GM13977 (cell line): ENCODE results near the gene COL4A2.
"Not testable (repeated sequence)": the region's sequence is repeated elsewhere in the genome, so short reads cannot be mapped to it uniquely, and the experiment has no call there.

ENCODE experiments used
- DNase-seq: peaks from one replicate; pipeline ENCODE4 v3.0.0; 2012; ENCODE audit warnings: low spot score
- CTCF ChIP-seq: IDR thresholded peaks from 2 replicates; pipeline ENCODE4 v1.5.1; 2012; ENCODE audit warnings: mild to moderate bottlenecking, control low read depth; ENCODE audit not compliant: insufficient read depth; ENCODE audit errors: extremely low read depth, missing control alignments
- in situ Hi-C: fragments of 300-500 bp; cut with MboI; formaldehyde crosslinking; loops from one replicate; pipeline ENCODE4 v1.12.0; 2022; ENCODE audit warnings: low sequenced_read_pairs, low pct_unique_long_range_greater_than_20kb, mixed read lengths, inconsistent platforms; ENCODE audit not compliant: unreplicated experiment

The COL4A2 gene

GRCh38 chr13:110479648-110480047, 172.6 kb downstream of the COL4A2 start:
- TF ChIP-seq CTCF = no peak
- in situ Hi-C loops = no loop called here

GRCh38 chr13:110480161-110480560, 173.1 kb downstream of the COL4A2 start:
- no peak for TF ChIP-seq CTCF
- DNase-seq = no peak
- in situ Hi-C loops = no loop called here

More at GRCh38 chr13:110479648-110480047, 172.6 kb downstream of the COL4A2 start:
- DNase-seq = no peak

- in situ Hi-C loops = no loop called here
- DNase-seq = no peak
- no peak for TF ChIP-seq CTCF
Observed at GRCh38 chr13:110483386-110483968, 176.4 kb downstream of the COL4A2 start.

- in situ Hi-C loops = no loop called here
- TF ChIP-seq CTCF = no peak
- DNase-seq = no peak
Observed at GRCh38 chr13:110484290-110485048, 177.4 kb downstream of the COL4A2 start.

- in situ Hi-C loops = no loop called here
- DNase-seq = no peak
- TF ChIP-seq CTCF = no peak
Observed at GRCh38 chr13:110485604-110486003, 178.5 kb downstream of the COL4A2 start.

GRCh38 chr13:110486061-110486715, 179.1 kb downstream of the COL4A2 start:
- no peak for TF ChIP-seq CTCF
- in situ Hi-C loops = no loop called here

GRCh38 chr13:110486880-110487279, 179.8 kb downstream of the COL4A2 start:
- in situ Hi-C loops, DNase-seq: not testable (repeated sequence)

More at GRCh38 chr13:110486061-110486715, 179.1 kb downstream of the COL4A2 start:
- DNase-seq = no peak
